Upper lobe of left lung (tissue), 6 donors: ENCODE results near the gene BRMS1L. TPM values are rescaled to one million over a fixed set of nuclear protein-coding genes. Genes with fewer than 3 reads are reported as not detected.

ENCODE experiments used
- ATAC-seq, 2 donors: fragments of 200-7000 bp; cut with Tn5 transposase; one replicate each; pipeline ENCODE4 v1.9.1; 2022; ENCODE audit warnings: mild to moderate bottlenecking in 2 of 2, moderate library complexity in 2 of 2; ENCODE audit not compliant: low FRiP score in 2 of 2
- DNase-seq, 2 donors: peaks; one replicate each; pipeline ENCODE4 v3.0.0-alpha.2; 2019 to 2020
- H3K27ac ChIP-seq, 4 donors: fragments of 200-600 bp; sonication (generic); one replicate each; pipeline ENCODE4 v1.5.1; 2016 to 2019
- H3K27me3 ChIP-seq, 4 donors: fragments of 200-600 bp; sonication (generic); one replicate each; pipeline ENCODE4 v1.5.1; 2017 to 2019
- H3K36me3 ChIP-seq, 4 donors: fragments of 200-600 bp; sonication (generic); one replicate each; pipeline ENCODE4 v1.5.1; 2016 to 2019
- H3K4me1 ChIP-seq, 4 donors: fragments of 200-600 bp; sonication (generic); one replicate each; pipeline ENCODE4 v1.5.1; 2018 to 2019
- H3K4me3 ChIP-seq, 4 donors: fragments of 200-600 bp; sonication (generic); one replicate each; pipeline ENCODE4 v1.5.1; 2017 to 2019; ENCODE audit warnings: mild to moderate bottlenecking in 2 of 4, moderate library complexity in 1 of 4
- H3K9me3 ChIP-seq, 4 donors: fragments of 200-600 bp; sonication (generic); one replicate each; pipeline ENCODE4 v1.5.1; 2018 to 2019
- CTCF ChIP-seq, 6 experiments: fragments of 450-650 bp in 4 of 6; fragments of 200-600 bp in 2 of 6; sonication (generic) in 2 of 6; IDR thresholded peaks; one replicate each; pipeline ENCODE4 v1.5.1; 2016 to 2019; ENCODE audit warnings: antibody characterized with exemption in 6 of 6
- EP300 ChIP-seq, 4 donors: sonication (generic); formaldehyde crosslinking; IDR thresholded peaks; one replicate each; pipeline ENCODE4 v1.5.1; 2017; ENCODE audit warnings: antibody characterized with exemption in 4 of 4, control low read depth in 2 of 4
- POLR2A ChIP-seq, 4 donors: fragments of 450-650 bp; IDR thresholded peaks; one replicate each; pipeline ENCODE4 v1.5.1; 2016 to 2017; ENCODE audit warnings: antibody characterized with exemption in 4 of 4, mild to moderate bottlenecking in 2 of 4
- POLR2AphosphoS5 ChIP-seq, 2 donors: sonication (generic); formaldehyde crosslinking; IDR thresholded peaks; one replicate each; pipeline ENCODE4 v1.5.1; 2017; ENCODE audit warnings: antibody characterized with exemption in 2 of 2
- WGBS, 2 donors: methylation state at CpG; one replicate each; pipeline ENCODE4 v1.1.5; 2017 to 2018; 5-methylcytosine and 5-hydroxymethylcytosine counted together
- total RNA-seq, 6 donors: library from RNA; depleted of rRNA in 4 of 6; stranded (reverse); fragments of >200 nt in 4 of 6; gene quantifications; one replicate each; pipeline versions ENCODE4 v1.1.0 to v1.2.1, GENCODE V29; 2016 to 2021
- donor health status: DM: no; HTN: no; CAD: no; lungs with moderate emphysema.
- donor health status: DM: no; HTN: yes; CAD: no; lungs with severe emphysema.

The BRMS1L gene
- total RNA-seq, 6 donors from 2014 or later: 2.1 to 14.4 (median 6.7) TPM

- 91 to 95% methylated on average over 4 of the region's 4 CpGs for WGBS, 2 donors
- no peak overlapping the region for H3K27ac ChIP-seq
- H3K4me3 ChIP-seq: no peak overlapping the region
- H3K27me3 ChIP-seq: no peaks in the 10 kb centered on the region
- no peak for ATAC-seq
- H3K36me3 ChIP-seq: no peaks in the 10 kb centered on the region
- DNase-seq: no peak
- TF ChIP-seq EP300 (IDR thresholded peaks at IDR 0.05) (no peak), CTCF (IDR thresholded peaks at IDR 0.05) (no peak), POLR2A (IDR thresholded peaks at IDR 0.05) (no peak), POLR2AphosphoS5 (IDR thresholded peaks at IDR 0.05) (no peak)
- H3K4me1 ChIP-seq: no peaks in the 10 kb centered on the region
- no peaks in the 10 kb centered on the region for H3K9me3 ChIP-seq
These were observed 83.5 kb downstream of the BRMS1L start for GRCh38 chr14:35909665-35910064.

GRCh38 chr14:35910191-35910590 lies 84.1 kb downstream of the BRMS1L start:
- no peaks in the 10 kb centered on the region for H3K9me3 ChIP-seq

GRCh38 chr14:35911097-35911496 lies 85.0 kb downstream of the BRMS1L start:
- Histone ChIP-seq H3K36me3 (no peaks in the 10 kb centered on the region), H3K9me3 (no peaks in the 10 kb centered on the region), H3K27me3 (no peaks in the 10 kb centered on the region), H3K27ac (no peak overlapping the region), H3K4me3 (no peak overlapping the region), H3K4me1 (no peaks in the 10 kb centered on the region)
- ATAC-seq: no peak
- 74 to 83% methylated on average over 4 of the region's 4 CpGs for WGBS, 2 donors
- TF ChIP-seq EP300 (IDR thresholded peaks at IDR 0.05) (no peak), CTCF (IDR thresholded peaks at IDR 0.05) (no peak), POLR2A (IDR thresholded peaks at IDR 0.05) (no peak), POLR2AphosphoS5 (IDR thresholded peaks at IDR 0.05) (no peak)
- DNase-seq: no peak

More at GRCh38 chr14:35910191-35910590, 84.1 kb downstream of the BRMS1L start:
- Histone ChIP-seq H3K27ac (no peak overlapping the region), H3K36me3 (no peaks in the 10 kb centered on the region), H3K27me3 (no peaks in the 10 kb centered on the region), H3K4me3 (no peak overlapping the region), H3K4me1 (no peaks in the 10 kb centered on the region)
- DNase-seq (no peak), ATAC-seq (no peak)
- WGBS, 2 donors: 92 to 100% methylated on average over 1 to 4 of the region's 4 CpGs
- TF ChIP-seq POLR2A (IDR thresholded peaks at IDR 0.05): no peak
- no peak for TF ChIP-seq EP300 (IDR thresholded peaks at IDR 0.05)
- no peak for TF ChIP-seq POLR2AphosphoS5 (IDR thresholded peaks at IDR 0.05)
- TF ChIP-seq CTCF (IDR thresholded peaks at IDR 0.05): no peak

GRCh38 chr14:35915185-35915584 lies 89.0 kb downstream of the BRMS1L start:
- Histone ChIP-seq H3K4me3 (no peak overlapping the region), H3K4me1 (no peaks in the 10 kb centered on the region), H3K9me3 (no peaks in the 10 kb centered on the region), H3K27ac (no peak overlapping the region), H3K27me3 (no peaks in the 10 kb centered on the region), H3K36me3 (no peaks in the 10 kb centered on the region)
- ATAC-seq: no peak
- WGBS, 2 donors: 87 to 88% methylated on average over 4 of the region's 4 CpGs
- no peak for DNase-seq
- TF ChIP-seq EP300 (IDR thresholded peaks at IDR 0.05) (no peak), POLR2A (IDR thresholded peaks at IDR 0.05) (no peak), CTCF (IDR thresholded peaks at IDR 0.05) (no peak), POLR2AphosphoS5 (IDR thresholded peaks at IDR 0.05) (no peak)

GRCh38 chr14:35915775-35916174 lies 89.6 kb downstream of the BRMS1L start:
- WGBS, 2 donors: 78 to 83% methylated on average over 1 of the region's 1 CpG
- DNase-seq: no peak

More at GRCh38 chr14:35915775-35916174, 89.6 kb downstream of the BRMS1L start:
- no peaks in the 10 kb centered on the region for H3K36me3 ChIP-seq
- H3K4me1 ChIP-seq: no peaks in the 10 kb centered on the region
- ATAC-seq: no peak
- TF ChIP-seq EP300 (IDR thresholded peaks at IDR 0.05) (no peak), CTCF (IDR thresholded peaks at IDR 0.05) (no peak), POLR2AphosphoS5 (IDR thresholded peaks at IDR 0.05) (no peak)
- no peak overlapping the region for H3K4me3 ChIP-seq
- no peaks in the 10 kb centered on the region for H3K27me3 ChIP-seq
- H3K27ac ChIP-seq: no peak overlapping the region
- no peaks in the 10 kb centered on the region for H3K9me3 ChIP-seq
